ENCODE results near the gene TAF7.
"Not testable (repeated sequence)": the region's sequence is repeated elsewhere in the genome, so short reads cannot be mapped to it uniquely, and the experiment has no call there.

The TAF7 gene

GRCh38 chr5:141320225-141321169 lies at the start of gene TAF7:
TAF7 (minus strand) TSS chr5:141320784; CDS start chr5:141320044, 740 bp downstream.
- DNase-seq (ENCODE audit: low read depth, low spot score), result peak; percentile 96

- DNase-seq (ENCODE audit: low read depth, low spot score), result no peak
Measured at GRCh38 chr5:141366016-141366896, 45.7 kb upstream of the TAF7 start.

GRCh38 chr5:141363952-141364660 lies 43.5 kb upstream of the TAF7 start, which contains the start of gene PCDHGA5:
PCDHGA5 (plus strand) TSS chr5:141364162; CDS start chr5:141364331, 169 bp downstream.
- DNase-seq (ENCODE audit: low read depth, low spot score), result no peak

GRCh38 chr5:141362719-141363118 lies 42.1 kb upstream of the TAF7 start:
- DNase-seq (ENCODE audit: low read depth, low spot score), result no peak

GRCh38 chr5:141360685-141361084 lies 40.1 kb upstream of the TAF7 start:
- no peak for DNase-seq (ENCODE audit: low read depth, low spot score)

GRCh38 chr5:141359790-141360426 lies 39.3 kb upstream of the TAF7 start, which contains the start of gene PCDHGB2:
PCDHGB2 (plus strand) TSS chr5:141359994; CDS start chr5:141360136, 142 bp downstream.
- no peak for DNase-seq (ENCODE audit: low read depth, low spot score)

- no peak for DNase-seq (ENCODE audit: low read depth, low spot score)
Measured at GRCh38 chr5:141356950-141357349, 36.4 kb upstream of the TAF7 start.

GRCh38 chr5:141356133-141356532 lies 35.5 kb upstream of the TAF7 start:
- no peak for DNase-seq (ENCODE audit: low read depth, low spot score)

GRCh38 chr5:141355641-141356040 lies 35.1 kb upstream of the TAF7 start:
- no peak for DNase-seq (ENCODE audit: low read depth, low spot score)

GRCh38 chr5:141354900-141355469 lies 34.4 kb upstream of the TAF7 start, which contains the start of gene PCDHGA4:
PCDHGA4 (plus strand) TSS chr5:141355021; CDS start chr5:141355108, 87 bp downstream.
- DNase-seq (ENCODE audit: low read depth, low spot score), result no peak

- DNase-seq (ENCODE audit: low read depth, low spot score), result no peak
Measured at GRCh38 chr5:141351591-141351990, 31.0 kb upstream of the TAF7 start.

- DNase-seq (ENCODE audit: low read depth, low spot score), result peak; percentile 39
Measured at GRCh38 chr5:141349917-141350619, 29.5 kb upstream of the TAF7 start, which contains the start of gene PCDHGB1. PCDHGB1 (plus strand) TSS chr5:141350099; CDS start chr5:141350261, 162 bp downstream.

- not testable (repeated sequence) for DNase-seq (ENCODE audit: low read depth, low spot score)
Measured at GRCh38 chr5:141346017-141346416, 25.4 kb upstream of the TAF7 start.

- DNase-seq (ENCODE audit: low read depth, low spot score), result no peak
Measured at GRCh38 chr5:141345327-141345726, 24.7 kb upstream of the TAF7 start.

- DNase-seq (ENCODE audit: low read depth, low spot score), result peak; percentile 69
Measured at GRCh38 chr5:141343953-141344463, 23.4 kb upstream of the TAF7 start.

GRCh38 chr5:141343242-141343952 lies 22.8 kb upstream of the TAF7 start, which contains the start of gene PCDHGA3:
PCDHGA3 (plus strand) TSS chr5:141343829; CDS start chr5:141344034, 205 bp downstream.
- peak; percentile 70 for DNase-seq (ENCODE audit: low read depth, low spot score)

- no peak for DNase-seq (ENCODE audit: low read depth, low spot score)
Measured at GRCh38 chr5:141342773-141343172, 22.2 kb upstream of the TAF7 start.

GRCh38 chr5:141340781-141341354 lies 20.3 kb upstream of the TAF7 start:
- DNase-seq (ENCODE audit: low read depth, low spot score), result not testable (repeated sequence)
